NCI-H1436 (cell line): ENCODE measurements around the gene CUL7.
"Not testable (repeated sequence)": the region's sequence is repeated elsewhere in the genome, so short reads cannot be mapped to it uniquely, and the experiment has no call there.

Source experiments
- DNase-seq: peaks from one replicate; lab custom pipeline; 2025; lab: John Stamatoyannopoulos, UW

The CUL7 gene

DNA sequence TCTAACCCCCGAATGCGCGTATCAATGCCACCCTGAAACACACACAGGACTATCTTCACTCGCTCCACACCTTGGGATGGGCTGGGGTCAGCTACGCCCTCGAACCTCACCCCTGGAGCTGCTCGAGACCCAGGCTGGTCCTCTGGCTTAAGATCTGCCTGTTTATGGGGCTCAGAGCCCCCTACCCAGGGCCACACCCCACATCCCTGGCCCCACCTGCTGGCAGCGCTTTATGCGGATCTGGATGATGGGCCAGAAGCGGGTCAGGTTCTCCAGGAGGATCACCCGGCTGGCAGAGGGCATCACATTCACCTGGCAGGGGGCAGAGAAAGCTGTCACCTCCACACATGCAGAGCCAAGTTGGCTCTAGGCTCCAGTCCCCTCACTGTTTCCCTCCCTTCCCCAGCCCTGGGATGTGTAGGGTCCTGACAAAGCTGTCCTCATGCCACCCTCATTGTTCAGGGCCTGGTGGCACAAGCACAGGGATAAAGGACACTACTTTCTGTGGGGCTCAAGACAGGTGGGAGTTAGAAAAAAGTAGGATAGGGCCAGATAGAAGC lies 8.2 kb downstream of the CUL7 start:
- no peak for DNase-seq

DNA sequence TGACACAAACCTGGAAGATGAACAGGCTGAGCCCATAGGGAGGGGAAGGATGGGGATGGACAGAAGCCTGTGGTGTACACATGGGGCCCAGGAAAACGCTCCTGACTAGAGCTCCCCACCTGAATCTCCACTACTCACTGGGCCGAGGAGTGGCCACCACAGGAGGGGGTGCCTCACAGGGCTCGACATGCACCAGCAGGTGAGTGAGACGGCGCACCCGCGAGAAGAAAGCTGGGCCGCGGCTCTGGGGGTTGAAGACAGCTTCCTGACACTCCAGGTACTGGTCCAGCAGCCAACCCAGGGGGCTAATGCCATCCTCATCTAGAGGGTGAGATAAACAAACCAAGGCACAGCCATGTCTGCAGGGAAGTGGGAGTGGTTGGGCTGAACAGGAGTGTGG lies 10.3 kb downstream of the CUL7 start:
- no peak for DNase-seq

DNA sequence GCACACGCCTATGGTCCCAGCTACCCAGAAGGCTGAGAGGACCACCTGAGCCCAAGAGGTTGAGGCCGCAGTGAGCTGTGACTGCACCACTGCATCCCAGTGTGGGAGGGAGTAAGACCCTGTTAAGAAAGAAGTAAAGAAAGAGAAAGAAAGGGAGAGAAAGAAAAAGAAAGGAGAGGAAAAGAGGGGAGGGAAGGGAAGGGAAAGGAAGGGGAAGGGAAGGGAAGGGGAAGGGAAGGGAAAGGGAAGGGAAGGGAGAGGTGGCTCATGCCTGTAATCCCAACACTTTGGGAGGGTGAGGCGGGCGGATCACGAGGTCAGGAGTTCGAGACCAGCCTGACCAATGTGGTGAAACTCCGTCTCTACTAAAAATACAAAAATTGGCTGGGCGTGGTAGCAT lies 12.2 kb downstream of the CUL7 start:
- not testable (repeated sequence) for DNase-seq

DNA sequence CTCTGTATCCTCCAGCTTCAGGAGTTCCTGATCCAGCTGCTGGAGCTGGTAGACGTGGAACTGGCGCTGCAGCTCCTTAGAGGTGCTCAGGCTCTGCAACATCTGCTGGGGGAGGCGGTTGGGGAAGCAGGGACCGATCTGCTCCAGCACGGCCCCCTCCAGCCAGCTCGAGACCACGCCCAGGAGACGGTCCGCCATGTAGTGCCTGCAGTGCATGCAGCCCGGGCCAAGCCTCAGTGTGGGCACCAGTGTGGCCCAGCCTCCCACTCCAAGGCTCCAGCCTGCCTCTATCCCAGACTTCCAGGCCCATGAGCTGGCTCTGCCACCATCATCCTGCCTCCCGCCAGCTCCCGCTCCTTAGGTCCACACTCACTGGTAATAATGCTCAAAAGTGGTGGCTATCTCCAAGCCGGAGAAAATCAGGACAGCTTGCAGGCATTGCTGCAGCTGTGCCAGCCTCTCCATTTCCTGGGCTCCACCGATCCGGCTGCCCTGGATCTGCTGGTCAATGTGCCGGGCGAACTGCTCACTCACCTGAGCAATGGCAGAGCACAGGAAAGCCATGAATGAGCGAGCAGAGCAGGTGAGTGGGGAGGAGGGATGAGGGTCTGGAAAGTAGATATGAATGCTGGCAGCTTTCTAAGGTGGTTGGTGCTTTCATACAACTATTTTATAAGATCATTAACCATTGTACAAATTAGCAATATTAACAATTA lies 13.0 kb downstream of the CUL7 start:
- no peak for DNase-seq

DNA sequence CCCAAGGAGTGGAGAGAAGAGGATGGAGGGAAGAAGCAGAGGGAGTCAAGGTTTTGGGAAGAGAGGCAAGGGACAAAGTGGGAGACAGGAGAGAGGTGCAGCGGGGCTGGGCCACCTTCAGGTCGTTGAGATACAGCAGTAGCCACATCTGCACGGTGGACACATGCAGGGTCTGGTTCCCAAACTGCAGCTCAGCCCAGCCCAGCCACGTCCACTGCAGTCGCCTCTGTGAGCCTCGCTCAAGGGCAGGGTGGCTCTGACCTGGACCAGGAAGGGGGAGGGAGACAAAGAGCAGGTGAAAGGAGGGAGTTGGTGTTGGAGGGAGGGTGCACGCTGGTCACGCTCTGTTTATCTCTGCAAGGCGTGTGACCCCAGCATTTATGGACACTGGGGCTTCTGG lies 14.9 kb downstream of the CUL7 start:
- DNase-seq = no peak

DNA sequence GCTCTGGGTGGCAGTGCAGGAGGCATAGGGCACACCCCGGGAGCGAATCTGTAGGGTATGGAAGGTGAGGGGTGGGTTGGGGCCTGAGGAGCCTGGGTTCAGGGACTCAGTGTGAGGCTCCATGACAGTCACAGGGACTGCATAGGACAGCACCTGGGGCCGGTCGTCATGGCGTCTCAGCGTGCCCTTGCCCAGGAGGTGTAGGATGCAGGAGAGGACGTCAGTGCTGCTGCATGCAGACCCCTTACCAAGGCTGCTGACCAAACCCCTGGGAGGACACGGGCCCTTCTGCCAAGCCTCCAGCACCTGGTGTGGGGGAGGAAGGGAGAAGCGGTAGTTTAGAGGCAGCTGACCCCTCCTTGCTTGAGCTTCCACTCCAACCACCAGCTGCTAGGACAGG lies 15.9 kb downstream of the CUL7 start:
- no peak for DNase-seq

DNA sequence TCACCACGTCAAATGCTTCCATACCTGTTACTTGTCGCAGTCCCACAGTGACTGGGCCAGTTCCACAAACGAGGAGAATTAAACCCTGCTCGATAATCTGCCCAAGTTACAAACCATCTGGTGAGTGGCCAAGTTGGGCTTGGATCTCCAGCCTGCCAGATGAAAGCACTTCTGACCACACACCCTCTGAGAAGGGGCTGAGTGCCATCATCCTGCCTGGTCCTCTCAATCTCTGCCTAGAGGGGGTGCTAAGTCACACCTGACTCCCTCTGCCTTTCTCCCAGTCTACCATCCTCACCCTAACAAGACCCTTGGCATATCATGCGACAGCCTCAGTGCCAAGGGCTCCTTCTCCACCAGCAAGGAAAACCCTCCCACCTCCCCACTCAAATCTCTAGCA lies 16.5 kb downstream of the CUL7 start:
- DNase-seq = no peak

DNA sequence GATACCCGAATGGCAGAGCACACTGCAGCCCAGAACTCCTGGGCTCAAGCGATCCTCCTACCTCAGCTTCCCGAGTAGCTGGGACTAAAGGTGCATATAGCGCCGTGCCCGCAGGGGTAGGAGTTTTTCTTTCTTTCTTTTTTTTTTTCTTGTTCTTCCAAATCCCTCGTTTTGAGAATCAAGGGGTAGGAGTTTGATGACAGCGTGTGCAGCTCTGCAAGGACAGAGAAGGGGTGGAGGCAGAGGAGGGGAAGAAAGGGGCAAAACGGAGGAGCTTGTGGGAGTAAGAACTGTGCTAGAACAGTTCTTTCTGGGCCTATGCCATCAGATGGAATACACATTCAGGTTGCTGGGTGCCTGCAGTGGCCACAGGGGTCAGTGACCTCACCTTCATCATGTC lies 16.9 kb downstream of the CUL7 start:
- DNase-seq = no peak

DNA sequence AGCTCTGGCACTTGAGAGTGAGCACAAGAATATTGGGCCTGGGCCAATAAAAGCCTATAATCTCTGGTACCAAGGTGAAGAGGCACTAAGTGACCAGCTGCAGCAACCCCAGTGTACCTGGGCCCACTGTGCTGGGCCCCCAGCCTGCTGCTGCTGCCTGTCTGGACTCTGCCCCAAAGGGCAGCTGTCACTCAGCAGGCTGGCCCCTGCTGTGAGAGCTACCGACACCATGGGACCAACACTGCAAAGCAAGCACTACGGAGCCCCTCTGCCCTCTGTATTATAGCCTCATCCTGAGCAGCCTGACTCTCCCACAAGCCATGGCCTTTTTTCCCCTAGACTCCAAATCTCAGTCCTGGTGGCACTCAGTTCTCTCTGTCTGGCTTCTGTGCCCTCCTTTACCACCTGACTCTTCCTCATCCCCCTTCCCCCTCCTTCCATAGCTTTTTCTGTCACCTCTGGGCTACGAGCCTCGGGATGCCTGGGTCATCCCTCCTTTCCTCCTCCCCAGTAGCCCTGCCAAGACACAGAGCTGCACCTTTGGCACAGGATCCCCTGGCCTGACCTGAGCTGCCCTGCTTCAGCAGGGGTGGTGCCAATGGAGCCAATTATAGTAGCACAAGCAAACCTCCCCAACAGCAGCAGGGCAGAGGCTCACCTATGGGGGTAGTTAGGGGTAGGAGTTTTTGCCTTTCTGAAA lies 18.0 kb downstream of the CUL7 start:
- no peak for DNase-seq

DNA sequence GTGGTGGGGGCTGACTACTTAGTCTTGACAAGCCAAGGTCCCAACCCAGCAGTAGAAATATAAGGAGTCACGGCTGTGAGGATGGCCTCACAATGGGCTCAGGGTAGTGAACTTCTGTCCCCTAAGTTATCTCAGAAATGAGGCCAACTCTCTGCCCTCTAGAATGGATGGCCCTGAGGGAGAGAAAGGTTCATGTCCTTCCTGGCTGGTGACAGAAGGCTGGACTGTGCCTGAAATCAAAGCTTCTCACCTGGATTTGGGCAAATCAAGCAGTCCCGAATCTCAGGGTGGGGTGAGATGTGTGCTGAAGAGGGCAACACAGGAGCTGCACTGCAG lies 19.5 kb downstream of the CUL7 start:
- no peak for DNase-seq

DNA sequence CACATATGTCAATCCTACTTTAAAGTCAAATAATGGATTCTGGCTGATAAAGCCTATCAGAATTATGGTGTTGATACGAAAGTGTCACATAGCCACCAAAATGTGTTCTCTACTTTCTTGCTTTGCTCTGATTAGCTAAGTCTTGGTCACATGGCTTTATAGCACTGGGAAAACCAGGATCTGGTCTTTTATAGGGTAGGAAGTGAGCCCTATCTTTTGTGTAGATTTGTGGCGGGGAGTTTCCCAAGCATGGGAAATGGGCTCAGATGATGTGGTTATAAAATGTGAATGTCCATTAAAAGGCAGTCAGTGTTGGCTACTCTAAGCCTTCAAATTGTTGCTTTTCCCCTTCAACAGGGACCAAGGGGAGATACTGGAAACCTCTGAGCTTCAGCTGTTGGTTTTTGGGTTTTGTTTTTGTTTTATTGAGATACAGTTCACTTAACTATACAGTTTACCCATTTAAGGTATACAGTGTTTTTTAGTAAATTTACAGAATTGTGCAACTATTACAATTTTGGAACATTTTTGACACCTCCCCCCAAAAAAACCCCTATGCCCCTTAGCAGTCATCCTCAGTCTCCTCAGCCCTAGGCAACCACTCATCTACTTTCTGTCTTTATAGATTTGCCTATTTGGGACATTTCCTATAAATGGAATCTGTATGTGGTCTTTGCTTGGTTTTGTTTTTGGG lies 20.0 kb downstream of the CUL7 start:
- DNase-seq = no peak

DNA sequence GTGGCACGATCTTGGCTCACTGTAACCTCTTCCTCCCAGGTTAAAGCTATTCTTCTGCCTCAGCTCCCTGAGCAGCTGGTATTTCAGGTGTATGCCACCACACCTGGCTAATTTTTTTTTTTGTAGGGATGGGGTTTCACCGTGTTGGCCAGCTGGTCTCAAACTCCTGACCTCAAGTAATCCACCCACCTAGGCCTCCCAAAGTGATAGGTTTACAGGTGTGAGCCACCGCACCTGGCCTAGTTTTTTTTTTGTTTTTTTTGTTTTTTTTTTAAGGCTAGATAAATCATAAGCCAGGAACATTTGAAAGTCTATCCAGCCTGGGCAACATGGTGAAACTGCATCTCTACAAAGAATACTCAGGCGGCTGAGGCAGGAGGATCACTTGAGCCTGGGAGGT lies 21.3 kb downstream of the CUL7 start:
- no peak for DNase-seq

DNA sequence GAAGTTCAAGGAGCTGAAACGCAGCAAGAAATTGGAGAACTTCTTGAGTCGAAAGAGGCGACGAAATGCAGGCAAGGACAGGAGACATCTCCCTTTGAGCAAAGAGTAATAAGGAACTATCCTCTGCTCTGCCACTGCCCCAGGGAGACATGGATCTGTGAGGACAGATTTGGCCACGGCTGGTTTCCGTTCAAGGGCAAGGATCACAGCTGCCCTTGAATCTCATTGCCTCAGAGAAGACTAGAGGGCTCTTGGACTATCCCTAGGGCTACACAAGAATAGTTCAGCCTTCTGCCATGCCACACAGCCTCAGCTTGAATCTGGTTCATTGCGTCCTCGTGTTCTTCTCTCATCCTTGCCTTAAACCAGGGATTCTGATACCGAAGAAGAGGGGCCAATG lies 24.5 kb downstream of the CUL7 start:
- no peak for DNase-seq

DNA sequence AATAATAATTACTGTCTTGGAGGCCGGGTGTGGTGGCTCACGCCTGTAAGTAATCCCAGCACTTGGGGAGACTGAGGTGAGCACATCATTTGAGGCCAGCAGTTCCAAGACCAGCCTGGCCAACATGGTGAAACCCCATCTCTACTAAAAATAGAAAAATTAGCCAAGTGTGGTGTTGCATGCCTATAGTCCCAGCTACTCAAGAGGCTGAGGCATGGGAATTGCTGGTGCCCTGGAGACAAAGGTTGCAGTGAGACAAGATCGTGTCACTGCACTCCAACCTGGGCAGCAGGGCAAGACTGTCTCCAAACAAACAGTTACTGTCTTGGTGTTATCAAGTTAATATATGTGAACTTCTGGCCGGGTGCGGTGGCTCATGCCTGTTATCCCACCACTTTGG lies 27.3 kb downstream of the CUL7 start:
- DNase-seq = no peak

DNA sequence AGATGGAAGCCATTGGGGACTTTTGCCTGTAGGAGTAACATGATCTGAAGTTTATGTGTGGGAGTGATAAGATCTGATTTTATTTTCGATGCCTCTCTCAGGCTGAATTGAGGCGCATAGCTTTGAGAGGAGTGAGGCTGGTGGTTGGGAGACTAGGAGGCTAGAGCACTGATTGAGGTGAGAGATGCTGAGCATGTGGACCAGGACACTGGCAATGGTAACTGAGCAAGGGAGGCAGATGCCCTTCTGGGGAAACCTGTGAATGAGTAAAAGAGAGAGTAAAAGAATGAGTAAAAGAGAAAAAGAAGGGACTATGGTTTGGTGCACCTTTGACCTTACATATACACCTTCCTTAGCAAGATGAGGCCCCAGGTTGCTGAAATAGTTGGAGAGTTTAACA lies 29.2 kb downstream of the CUL7 start:
- no peak for DNase-seq

DNA sequence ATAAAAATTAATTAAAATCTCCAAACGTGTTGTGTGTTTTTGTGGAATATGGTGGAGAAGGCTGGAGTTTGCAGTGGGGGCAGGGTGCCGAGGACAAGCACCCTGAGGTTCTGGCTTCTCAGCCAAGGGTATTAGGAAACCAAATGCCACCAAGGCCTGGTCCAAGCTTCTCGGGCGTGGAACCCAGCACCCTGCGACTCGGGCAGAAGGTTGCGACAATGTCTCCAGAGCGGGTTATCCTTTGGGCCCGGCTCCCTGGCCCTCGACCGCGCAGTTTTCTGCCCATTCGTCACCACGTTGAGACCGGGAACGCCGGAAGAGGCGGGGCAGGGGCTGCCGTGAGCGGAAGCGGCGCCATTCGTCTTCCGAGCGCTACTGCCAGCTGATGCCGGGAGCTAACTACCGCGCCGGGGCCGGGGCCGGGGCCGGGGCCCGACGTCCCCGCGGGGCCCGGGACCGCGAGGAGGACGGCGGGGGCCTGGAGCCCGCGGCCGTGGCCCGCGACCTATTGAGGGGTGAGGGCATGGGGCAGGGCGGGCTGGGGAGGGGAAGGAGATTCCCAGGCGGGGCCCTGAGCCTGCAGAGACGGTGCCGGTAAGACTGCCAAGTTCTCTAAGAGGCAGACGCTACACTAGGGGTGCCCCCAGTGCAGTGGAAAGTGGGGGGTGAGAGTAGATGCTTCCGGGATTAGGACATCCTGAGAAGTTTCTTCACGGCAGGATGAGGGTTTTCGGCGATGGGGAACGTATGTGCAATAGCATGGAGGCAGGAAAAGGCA lies 32.2 kb downstream of the CUL7 start, which contains the start of gene RRP36:
Gene RRP36 (plus strand): TSS at position 354 of the 778 bp plus-strand sequence. CDS start 32 bp downstream, at position 386.
- peak; percentile 52 for DNase-seq

DNA sequence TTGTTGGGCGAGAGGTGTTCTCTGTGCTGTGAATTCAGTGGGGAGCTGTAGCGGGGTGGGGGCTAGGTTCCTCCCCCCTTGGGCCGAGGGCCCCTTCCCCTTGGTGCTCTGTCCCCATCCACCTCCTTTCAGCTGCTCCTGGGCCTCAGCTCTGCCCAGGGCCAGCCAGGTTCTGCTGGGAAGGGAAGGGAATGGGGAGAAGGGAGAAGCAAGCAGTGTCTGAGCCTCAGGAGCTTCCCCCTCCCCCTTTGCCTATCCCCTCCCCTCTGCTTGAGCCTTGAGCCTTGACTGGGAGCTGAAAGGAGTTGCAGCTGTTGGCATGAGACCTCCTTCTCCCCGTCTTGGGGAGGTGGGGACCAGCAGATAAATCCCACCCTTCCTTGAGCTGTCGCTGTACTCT lies 32.8 kb downstream of the CUL7 start:
- DNase-seq = no peak

DNA sequence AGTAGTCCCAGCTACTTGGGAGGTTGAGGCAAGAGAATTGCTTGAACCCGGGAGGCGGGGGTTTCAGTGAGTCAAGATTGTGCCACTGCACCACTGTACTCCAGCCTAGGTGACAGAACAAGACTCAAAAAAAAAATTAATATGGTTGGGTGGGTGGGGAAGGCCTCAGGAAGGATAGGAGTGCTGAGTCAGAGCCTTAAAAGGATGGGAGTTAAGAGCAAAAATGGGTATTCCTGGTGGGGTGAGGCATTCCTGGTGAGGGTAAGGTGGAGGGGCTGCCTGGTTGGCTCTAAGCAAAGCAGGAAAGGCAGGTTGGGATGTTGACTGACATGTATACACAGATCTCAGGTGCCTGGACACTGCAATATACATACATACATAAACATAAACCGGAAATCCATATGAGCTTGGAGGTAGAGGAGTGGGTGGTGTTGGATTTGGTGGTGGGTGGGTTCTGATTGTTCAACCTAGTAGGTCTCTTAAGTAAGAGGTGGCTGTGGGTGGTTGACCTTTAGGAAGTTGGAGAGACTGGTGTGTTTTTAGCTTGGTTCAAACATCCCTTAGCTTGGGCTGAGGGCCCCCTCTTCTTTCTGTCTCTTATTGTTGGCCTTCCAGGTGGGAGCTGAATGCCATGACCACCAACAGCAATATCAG lies 33.5 kb downstream of the CUL7 start:
- no peak for DNase-seq

DNA sequence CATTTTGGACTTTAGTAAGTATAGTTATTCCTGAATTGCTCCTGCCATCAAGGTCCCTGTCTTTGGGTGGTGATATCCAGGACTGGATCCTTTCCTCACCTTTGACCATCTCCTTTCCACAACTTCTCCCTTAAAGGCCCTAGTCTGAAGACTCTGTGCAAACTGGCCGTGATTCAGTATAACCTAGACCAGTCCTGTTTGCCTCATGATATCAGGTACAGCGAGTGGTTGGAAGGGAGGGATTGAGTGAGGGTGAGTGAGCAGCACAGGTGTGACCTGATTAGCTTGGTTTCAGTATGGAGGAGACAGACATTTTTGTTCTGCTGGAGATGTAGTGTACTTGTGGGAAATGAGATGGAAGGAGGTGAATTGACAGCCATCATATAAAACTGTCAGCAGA lies 34.5 kb downstream of the CUL7 start:
- DNase-seq = no peak

DNA sequence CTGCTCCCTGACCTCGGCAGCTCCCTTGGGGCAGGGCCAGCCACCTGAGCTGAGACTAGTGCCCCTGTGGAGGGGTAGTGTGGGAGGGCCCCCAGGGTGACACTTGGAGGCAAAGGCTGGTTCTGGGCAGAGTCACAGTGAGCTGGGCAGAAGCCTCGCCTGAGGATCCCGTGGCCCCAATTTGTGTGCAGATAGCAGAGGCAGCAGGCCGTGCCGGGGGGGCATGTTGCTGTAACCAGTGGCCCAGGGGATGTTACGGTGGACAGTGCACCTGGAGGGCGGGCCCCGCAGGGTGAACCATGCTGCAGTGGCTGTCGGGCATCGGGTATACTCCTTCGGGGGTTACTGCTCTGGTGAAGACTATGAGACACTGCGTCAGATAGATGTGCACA lies 36.7 kb downstream of the CUL7 start:
- DNase-seq = no peak

DNA sequence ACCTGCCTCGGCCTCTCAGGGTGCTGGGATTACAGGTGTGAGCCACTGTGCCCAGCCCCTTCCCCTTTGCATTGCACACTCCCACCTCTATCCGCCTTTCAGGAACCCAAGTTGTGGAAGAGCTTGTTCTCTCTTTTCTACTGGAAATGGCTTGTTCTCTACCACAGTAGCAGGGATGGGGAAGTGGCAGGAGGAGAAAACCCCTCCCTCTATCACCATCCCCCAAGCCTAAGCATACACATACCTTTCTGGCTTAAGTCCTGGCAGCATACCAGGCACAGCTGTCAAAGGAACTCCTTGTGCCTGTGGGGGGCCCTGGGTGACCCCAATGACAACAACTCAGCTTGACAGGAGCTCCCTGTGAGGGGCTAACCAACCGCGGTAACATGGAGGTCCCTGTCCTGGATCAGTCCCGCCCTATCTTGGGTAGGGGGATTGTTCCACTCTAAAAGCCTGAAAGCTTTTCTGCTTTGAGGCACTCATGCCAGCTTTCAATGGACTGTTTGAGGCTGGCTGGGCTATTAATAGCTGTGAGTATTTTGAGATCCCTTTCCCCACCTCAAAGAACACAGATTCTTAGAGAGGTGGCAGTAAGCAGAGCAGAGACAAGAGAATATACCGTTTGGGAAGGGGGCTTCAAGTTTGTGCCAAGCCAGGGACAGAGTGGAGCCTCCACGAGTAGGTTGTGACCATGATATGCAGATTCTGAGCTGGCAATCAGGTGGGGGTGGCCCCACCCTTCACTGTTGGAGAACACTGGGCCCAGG lies 37.3 kb downstream of the CUL7 start:
- no peak for DNase-seq
